GM19240 (cell line): ENCODE results near the gene TRPV2.
"Not testable (repeated sequence)": the region's sequence is repeated elsewhere in the genome, so short reads cannot be mapped to it uniquely, and the experiment has no call there.

Source experiments
- DNase-seq: peaks from one replicate; pipeline ENCODE4 v3.0.0; 2011; ENCODE audit warnings: low spot score; ENCODE audit not compliant: insufficient read length

Gene TRPV2, protein sequence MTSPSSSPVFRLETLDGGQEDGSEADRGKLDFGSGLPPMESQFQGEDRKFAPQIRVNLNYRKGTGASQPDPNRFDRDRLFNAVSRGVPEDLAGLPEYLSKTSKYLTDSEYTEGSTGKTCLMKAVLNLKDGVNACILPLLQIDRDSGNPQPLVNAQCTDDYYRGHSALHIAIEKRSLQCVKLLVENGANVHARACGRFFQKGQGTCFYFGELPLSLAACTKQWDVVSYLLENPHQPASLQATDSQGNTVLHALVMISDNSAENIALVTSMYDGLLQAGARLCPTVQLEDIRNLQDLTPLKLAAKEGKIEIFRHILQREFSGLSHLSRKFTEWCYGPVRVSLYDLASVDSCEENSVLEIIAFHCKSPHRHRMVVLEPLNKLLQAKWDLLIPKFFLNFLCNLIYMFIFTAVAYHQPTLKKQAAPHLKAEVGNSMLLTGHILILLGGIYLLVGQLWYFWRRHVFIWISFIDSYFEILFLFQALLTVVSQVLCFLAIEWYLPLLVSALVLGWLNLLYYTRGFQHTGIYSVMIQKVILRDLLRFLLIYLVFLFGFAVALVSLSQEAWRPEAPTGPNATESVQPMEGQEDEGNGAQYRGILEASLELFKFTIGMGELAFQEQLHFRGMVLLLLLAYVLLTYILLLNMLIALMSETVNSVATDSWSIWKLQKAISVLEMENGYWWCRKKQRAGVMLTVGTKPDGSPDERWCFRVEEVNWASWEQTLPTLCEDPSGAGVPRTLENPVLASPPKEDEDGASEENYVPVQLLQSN

DNA sequence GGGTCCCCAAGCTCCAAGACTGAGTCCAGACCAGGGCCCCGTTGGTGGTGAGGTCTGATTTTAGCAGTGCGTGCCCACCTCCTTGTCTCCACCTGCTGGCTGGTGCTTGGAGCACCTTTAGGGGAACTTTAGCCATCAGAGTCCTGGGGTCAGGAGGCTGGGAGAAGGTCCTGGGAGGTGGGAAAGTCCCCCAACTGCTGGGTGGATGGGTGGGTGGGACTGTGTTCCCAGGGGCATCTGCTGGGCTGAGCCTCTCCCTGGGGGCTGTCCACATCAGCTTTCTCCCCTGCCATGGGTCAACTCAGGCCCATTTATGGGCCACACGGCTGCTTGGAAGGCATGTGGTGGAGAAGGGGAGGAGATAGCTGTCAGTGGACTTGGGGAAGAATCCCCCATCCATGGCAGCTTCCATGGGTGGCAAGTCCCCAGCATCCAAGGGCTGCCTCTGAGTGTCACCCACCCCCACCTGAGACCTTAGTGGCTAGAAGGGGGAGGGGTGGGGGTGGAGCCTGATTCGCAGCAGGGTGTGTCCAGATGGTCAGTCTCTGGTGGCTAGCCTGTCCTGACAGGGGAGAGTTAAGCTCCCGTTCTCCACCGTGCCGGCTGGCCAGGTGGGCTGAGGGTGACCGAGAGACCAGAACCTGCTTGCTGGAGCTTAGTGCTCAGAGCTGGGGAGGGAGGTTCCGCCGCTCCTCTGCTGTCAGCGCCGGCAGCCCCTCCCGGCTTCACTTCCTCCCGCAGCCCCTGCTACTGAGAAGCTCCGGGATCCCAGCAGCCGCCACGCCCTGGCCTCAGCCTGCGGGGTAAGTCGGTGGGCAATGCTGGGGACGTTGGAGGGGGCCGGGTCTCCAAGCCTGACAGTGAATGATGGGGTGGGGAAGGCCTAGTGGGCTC lies at the start of gene TRPV2:
Gene TRPV2, plus strand, starts transcription at position 541 of the 894 bp plus-strand sequence. CDS start 2,098 bp downstream, outside the sequence.
- no peak for DNase-seq

DNA sequence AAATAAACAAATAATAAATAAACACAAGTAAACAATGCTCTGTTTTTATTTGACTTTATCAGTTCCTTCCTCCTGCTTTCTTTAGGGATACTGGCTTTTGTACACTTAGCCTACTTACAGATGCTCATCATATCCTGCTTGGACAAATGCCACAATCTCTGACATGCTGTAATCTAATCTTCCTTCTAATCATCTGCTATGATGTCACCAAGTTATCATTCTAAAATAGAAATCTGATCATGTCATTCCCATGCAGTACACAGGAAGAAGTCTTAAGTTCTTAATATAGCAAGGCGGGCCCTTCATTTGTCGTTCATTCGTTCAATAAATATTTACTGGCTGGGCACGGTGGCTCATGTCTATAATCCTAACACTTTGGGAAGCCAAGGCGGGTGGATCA lies 43.6 kb upstream of the TRPV2 start:
- DNase-seq, result no peak

DNA sequence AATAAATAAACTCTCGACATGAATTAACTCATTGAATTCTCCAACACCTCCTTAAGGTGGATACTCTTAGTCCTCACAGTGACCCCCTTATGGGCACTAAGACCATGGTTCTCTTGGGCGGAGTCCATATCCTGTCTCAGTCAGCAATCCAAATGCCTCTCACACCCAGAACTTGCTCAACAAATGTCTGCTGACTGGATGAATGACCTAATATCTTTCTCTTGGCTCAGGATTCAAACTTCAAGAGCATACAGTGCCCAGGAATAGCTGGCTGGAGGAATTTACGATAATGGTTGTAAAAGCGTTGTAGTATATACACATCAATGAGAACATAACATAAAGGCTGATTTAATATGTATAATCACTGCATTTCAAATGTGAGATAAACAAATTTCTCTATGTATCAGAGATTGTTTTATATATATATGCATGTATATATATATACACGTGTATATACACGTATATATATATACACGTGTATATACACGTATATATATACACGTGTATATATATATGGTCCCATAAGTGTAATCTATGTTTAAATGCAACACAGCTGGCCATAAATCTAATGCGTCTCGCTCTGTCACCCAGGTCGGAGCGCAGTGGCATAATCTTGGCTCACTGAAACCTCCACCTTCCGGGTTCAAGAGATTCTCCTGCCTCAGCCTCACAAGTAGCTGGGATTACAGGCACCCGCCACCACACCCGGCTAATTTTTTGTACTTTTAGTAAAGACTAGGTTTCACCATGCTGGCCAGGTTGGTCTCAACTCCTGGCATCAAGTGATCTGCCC lies 41.0 kb upstream of the TRPV2 start:
- no peak for DNase-seq

GRCh38 chr17:16377941-16378341 lies 37.4 kb upstream of the TRPV2 start:
- DNase-seq, result no peak

DNA sequence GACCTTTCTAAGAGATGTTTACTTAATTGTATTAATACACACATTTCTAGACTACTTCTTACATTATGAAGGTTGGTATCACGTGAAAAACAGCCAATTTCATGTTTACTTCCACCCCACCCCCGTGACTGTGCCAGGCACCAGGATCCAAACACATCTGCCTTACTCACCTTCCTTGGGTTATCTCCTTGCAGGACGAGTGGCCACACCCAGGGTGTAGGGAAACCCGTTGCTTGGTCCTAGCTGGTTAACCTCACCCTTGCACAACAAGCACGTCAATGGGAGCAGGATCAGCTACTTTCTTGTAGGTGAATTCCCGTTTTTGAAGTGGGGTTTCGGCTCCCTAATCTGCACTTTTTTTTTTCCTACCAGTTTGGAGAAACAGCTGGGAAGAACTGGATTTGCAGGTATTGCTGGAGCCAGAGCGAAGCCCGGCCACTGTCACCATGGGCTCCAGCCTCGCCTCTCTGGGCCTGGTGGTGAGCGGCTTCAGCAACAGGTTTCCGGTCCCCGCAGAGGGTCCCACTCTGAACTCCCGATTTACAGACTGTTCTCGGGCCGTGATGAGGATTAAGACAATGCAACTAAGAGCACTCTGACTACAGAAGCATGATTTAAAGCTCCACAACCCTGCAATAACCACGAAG lies 36.6 kb upstream of the TRPV2 start:
- no peak for DNase-seq

GRCh38 chr17:16379654-16380053 lies 35.7 kb upstream of the TRPV2 start:
- DNase-seq, result no peak

DNA sequence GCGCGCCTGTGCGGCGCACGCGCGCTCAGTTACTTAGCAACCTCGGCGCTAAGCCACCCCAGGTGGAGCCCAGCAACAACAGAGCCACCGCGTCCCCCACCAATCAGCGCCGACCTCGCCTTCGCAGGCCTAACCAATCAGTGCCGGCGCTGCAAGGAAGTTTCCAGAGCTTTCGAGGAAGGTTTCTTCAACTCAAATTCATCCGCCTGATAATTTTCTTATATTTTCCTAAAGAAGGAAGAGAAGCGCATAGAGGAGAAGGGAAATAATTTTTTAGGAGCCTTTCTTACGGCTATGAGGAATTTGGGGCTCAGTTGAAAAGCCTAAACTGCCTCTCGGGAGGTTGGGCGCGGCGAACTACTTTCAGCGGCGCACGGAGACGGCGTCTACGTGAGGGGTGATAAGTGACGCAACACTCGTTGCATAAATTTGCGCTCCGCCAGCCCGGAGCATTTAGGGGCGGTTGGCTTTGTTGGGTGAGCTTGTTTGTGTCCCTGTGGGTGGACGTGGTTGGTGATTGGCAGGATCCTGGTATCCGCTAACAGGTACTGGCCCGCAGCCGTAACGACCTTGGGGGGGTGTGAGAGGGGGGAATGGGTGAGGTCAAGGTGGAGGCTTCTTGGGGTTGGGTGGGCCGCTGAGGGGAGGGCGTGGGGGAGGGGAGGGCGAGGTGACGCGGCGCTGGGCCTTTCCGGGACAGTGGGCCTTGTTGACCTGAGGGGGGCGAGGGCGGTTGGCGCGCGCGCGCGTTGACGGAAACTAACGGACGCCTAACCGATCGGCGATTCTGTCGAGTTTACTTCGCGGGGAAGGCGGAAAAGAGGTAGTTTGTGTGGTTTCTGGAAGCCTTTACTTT lies 34.5 kb upstream of the TRPV2 start, which contains the start of gene UBB:
Gene UBB, plus strand, starts transcription at position 452 of the 856 bp plus-strand sequence. CDS start 817 bp downstream, outside the sequence.
- peak; percentile 73 for DNase-seq

- no peak for DNase-seq
Measured at GRCh38 chr17:16381496-16381820, 33.9 kb upstream of the TRPV2 start.

- no peak for DNase-seq
Measured at GRCh38 chr17:16383216-16383615, 32.2 kb upstream of the TRPV2 start.

DNA sequence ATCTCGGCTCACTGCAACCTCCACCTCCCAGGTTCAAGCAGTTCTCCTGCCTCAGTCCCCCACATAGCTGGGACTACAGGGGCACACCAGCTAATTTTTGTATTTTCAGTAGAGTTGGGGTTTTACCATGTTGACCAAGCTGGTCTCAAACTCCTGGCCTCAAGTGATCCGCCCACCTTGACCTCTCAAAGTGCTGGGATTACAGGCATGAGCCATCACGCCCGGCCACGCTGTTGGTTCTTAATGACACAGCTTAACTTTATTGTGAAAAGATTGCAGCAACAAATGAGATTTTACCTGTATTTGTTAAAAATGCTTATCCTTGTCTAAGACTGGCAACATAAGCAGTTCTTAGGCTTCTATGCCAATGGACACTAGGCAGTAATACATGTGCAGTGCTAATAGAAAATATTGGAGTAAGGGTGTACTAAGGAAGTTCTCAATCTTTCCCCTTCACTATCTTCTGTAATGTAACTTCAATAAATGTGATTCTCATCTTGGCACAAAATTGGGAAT lies 31.5 kb upstream of the TRPV2 start:
- DNase-seq, result no peak

DNA sequence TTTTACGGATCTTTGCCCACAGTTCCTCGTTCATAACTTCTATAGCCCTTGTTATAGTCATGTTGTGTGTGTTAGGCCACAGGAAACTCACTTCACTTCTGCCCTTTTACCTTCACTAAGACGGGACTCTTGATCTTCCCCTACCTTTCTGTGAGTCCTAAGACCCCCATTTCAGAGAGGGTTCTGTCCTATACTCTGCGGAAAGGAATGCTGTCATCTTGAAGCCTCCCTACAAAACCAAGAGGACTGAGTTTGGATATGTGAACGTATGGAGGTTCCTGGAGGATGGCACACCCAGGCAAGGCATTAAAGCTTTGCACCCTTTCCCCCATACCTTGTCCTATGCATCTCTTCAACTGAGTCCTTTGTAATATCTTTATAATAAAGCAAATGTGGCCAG lies 30.8 kb upstream of the TRPV2 start:
- DNase-seq, result no peak

DNA sequence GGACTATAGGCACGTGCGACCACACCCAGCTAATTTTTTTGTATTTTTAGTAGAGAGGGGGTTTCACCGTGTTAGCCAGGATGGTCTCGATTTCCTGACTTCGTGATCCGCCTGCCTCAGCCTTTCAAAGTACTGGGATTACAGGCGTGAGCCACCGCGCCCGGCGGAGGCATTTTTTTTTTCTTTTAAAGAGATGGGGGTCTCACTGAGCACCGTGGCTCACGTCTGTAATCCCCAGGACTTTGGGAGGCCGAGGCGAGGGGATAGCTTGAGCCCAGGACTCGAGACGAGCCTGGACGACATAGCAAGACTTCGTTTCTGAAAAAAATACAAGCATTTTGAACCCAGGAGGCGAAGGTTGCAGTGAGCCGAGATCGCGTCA lies 29.3 kb upstream of the TRPV2 start:
- not testable (repeated sequence) for DNase-seq

GRCh38 chr17:16391451-16391850 lies 23.9 kb upstream of the TRPV2 start:
- no peak for DNase-seq

- DNase-seq, result not testable (repeated sequence)
Measured at GRCh38 chr17:16392491-16392890, 22.9 kb upstream of the TRPV2 start.

DNA sequence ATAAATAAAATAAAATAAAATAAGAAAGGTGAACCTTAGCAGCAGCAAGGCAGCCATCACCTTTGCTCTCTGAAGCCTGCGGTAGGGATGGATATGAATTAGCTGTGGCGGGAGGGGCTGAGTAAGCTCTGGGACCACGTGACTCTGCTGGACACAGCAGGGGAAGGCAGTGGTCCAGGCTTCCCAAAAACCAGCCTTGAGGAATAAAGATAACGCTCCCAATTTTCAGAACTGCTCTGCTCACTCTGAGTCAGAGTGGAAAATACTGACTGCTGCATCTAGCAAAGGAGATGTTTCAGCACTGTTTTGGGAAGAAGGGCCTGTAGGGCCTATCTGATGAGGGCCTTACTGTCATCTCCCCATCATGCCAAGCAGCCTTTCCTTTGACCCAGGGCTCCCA lies 19.5 kb upstream of the TRPV2 start:
- DNase-seq, result not testable (repeated sequence)

DNA sequence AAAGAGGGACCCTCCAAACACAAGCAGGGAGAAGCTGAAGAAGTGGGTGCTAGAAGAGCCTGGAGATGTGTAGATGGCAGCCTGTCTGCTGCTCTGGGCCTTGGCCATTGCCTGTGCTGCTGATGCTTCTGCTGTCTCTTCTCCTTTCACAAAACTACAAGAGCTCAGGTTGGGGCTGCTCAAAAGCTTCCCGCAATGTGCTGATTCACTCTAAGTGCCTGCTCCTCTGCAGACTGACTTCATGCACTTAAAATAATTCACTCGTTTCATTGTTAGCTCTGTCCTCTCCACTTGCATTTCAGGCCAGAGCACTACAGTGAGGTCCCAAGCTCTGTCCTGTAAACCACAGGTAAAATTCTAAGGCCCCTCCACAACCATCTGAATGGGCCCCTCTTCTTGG lies 18.7 kb upstream of the TRPV2 start:
- not testable (repeated sequence) for DNase-seq

DNA sequence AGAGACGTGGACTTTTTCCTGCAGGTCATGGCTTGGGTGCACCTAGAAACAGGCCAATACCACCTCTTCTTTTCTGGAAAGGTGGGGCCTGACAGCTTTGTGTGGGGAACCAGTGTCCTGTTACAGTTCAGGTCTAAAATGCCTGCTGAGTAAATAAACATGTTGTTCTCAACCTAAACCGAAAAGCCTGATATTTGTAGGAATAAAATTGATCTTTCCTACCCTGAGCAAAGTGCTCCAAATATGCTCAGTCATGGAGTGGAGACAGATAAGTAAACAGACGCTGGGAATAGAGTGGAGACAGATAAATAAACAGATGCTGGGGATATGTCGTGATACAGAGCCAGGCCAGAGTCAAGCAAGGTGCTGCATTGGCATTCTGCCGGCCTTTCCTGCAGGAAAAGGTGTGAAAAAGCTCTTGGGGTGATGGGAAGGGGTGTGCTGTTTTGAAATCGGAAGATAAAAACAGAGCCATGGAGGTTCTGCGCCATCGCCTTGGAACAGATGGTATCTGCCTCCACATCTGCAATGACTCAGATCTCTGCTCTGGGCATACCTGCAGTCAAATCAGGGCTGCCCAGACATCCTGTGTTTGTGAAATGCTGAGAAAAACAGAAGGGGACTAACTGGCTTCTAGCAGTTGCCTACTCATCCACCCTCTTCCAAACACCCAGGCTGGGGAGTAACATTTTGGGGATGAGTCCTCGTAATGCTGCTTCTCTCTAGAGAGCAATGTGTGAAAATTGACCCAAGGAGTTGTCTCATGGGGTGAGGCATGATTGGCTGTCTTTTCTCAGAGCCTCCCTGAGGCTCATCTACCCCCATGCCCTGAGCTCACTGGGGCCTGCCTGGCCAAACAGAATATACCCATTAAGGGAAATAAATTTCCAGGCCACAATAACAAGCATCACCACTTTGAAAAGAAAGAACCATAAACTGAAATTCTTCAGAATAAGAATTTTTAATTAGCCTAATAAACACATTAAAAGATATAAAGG lies 16.8 kb upstream of the TRPV2 start:
- DNase-seq, result peak; percentile 35

DNA sequence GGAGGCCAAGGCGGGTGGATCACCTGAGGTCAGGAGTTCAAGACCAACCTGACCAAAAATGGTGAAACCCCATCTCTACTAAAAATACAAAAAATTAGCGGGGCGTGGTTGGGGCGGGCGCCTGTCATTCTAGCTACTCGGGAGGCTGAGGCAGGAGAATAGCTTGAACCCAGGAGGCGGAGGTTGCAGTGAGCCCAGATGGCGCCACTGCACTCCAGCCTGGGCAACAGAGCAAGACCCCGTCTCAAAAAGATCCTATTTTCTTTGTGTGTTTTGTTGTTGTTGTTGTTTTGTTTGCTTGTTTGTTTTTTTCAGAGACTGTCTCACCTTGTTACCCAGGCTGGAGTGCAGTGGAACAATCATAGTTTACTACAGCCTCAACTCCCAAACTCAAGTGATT lies 11.5 kb upstream of the TRPV2 start:
- not testable (repeated sequence) for DNase-seq
